ENCODE results near the gene ABCC11.

Gene ABCC11

DNA sequence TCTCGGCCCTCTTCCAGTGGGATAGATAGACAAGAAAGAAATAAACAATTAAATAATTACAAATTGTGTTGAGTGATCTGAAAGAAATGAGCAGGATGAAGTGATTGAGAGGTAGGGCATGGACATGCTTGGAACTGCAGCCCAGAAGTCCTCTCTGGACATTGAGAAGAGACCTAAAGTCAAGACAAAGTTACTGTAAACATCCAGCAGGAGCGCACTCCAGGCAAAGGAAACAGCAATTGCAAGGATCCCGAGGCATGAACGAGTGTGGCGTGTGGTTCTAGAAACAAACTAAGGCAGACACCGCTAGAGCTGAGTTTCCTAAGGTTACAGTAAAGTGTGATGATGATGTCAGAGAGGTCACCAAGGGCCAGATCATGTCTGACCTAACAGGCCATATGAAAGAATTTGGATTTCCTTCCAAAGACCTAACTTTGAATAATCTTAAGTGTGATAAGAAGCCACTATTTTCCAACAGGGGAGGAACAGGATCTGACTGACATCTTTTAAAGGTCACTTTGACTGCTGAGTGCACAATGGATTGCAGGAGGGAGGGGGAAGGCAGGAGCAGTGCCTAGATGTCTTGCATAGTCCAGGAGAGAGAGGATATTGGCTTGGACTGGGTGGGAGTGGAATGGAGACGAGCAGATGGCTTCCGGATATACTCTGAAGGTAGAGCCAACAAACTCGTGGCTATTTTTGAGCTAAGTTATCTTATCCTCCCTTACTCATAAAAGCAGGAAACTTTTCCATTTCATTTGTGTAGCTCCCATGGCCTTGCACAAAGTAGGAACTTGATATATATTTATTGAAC is 110.6 kb downstream of the ABCC11 start:
- Histone ChIP-seq H3K9ac (ENCODE audit: low read depth, low read length) (no peak overlapping the region), H3K27ac (ENCODE audit: low read length) (no peak overlapping the region), H3K27me3 (ENCODE audit: insufficient read depth, low read length) (no peaks in the 10 kb centered on the region), H3K4me1 (ENCODE audit: insufficient read depth, low read length) (peaks cover 4% of the 10 kb centered on the region; the same call in 1 of the 2 replicates), H3K4me3 (ENCODE audit: low read length) (no peak overlapping the region), H3K36me3 (ENCODE audit: insufficient read depth, low read depth, low read length) (no peaks in the 10 kb centered on the region), H3K9me3 (ENCODE audit: insufficient read depth, low read depth, low read length) (no peaks in the 10 kb centered on the region)

DNA sequence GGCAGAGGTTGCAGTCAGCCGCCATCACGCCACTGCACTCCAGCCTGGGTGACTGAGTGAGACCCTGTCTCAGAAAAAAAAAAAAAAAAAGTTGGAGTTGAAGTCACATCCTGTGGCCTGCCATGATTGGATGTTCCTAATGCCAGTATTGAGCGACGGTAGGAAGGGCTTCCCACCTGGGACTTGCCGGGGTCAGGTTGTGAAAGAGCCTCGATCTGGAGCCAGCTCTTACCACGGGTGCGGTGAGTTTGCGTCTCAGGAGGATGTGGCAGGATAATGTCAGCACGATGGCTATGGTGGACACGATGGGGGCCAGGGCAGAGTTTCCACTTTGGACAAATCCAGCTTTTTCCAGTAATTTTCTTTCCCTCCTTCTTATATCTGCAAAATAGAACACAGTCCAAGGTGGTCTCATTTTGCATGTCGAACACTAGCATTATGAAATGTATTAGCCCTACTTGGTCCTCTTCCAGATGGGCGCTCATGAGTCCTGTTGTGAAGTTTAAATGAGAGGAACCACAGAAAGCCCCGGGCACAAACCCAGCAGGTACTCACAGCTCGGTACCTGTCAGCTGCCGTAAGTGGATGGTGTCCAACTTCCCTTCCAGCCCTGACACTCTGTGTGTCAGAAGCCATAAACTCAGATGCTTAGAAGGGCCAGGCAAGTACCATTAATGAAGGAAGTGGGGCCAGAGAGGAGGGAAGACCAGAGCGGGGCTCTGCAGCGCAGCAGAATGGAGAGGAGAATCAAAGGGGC is 113.7 kb downstream of the ABCC11 start:
- H3K9ac ChIP-seq (ENCODE audit: low read depth, low read length) = no peak overlapping the region
- H3K27me3 ChIP-seq (ENCODE audit: insufficient read depth, low read length) = no peaks in the 10 kb centered on the region
- no peaks in the 10 kb centered on the region for H3K9me3 ChIP-seq (ENCODE audit: insufficient read depth, low read depth, low read length)
- no peak overlapping the region for H3K4me3 ChIP-seq (ENCODE audit: low read length)
- H3K27ac ChIP-seq (ENCODE audit: low read length) = no peak overlapping the region
- peaks cover 4% of the 10 kb centered on the region; the same call in 1 of the 2 replicates for H3K4me1 ChIP-seq (ENCODE audit: insufficient read depth, low read length)
- no peaks in the 10 kb centered on the region for H3K36me3 ChIP-seq (ENCODE audit: insufficient read depth, low read depth, low read length)

GRCh38 chr16:48132696-48133095 is 114.6 kb downstream of the ABCC11 start:
- no peaks in the 10 kb centered on the region for H3K36me3 ChIP-seq (ENCODE audit: insufficient read depth, low read depth, low read length)
- H3K4me3 ChIP-seq (ENCODE audit: low read length) = no peak overlapping the region
- H3K9me3 ChIP-seq (ENCODE audit: insufficient read depth, low read depth, low read length) = no peaks in the 10 kb centered on the region
- H3K27ac ChIP-seq (ENCODE audit: low read length) = no peak overlapping the region
- no peaks in the 10 kb centered on the region for H3K27me3 ChIP-seq (ENCODE audit: insufficient read depth, low read length)
- no peak overlapping the region for H3K9ac ChIP-seq (ENCODE audit: low read depth, low read length)
- H3K4me1 ChIP-seq (ENCODE audit: insufficient read depth, low read length) = no peaks in the 10 kb centered on the region

DNA sequence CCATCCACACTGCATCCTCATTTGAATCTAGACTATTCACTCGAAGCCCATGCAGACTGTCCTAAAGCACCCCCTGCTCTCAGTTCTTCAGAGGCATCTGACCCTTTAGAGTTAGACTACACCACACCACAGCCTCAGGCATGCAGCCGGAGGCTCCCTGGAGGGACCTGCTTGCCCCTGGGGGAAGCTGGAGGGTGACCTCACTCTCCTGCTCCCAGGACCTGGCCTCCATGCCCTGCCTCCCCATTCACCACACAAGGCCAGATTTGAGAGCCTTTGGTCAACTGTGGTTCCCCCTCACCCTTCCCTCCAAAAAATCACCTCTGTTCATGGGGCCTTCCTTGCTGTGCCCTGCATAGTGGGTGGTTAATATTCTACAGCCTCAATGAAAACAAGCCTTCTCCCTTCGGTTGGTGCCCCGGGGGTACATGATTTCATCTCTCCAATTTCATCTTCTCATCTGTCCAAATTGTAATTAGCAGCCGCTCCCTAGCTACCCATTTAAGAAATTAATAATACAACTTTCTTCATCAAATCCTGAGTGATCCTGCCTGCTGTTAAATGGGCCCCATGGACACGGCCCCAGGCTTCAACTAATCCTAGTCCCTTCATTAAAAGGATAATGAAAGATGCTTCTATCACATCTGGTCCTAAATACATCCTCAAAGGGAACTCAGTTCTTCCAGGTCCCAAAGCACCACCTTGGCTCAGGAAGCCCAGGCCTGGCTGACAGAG is 116.0 kb downstream of the ABCC11 start:
- no peaks in the 10 kb centered on the region for H3K27me3 ChIP-seq (ENCODE audit: insufficient read depth, low read length)
- no peaks in the 10 kb centered on the region for H3K4me1 ChIP-seq (ENCODE audit: insufficient read depth, low read length)
- no peak overlapping the region for H3K27ac ChIP-seq (ENCODE audit: low read length)
- H3K4me3 ChIP-seq (ENCODE audit: low read length) = no peak overlapping the region
- H3K36me3 ChIP-seq (ENCODE audit: insufficient read depth, low read depth, low read length) = no peaks in the 10 kb centered on the region
- no peaks in the 10 kb centered on the region for H3K9me3 ChIP-seq (ENCODE audit: insufficient read depth, low read depth, low read length)
- no peak overlapping the region for H3K9ac ChIP-seq (ENCODE audit: low read depth, low read length)

GRCh38 chr16:48129926-48130325 is 117.4 kb downstream of the ABCC11 start:
- Histone ChIP-seq H3K9ac (ENCODE audit: low read depth, low read length) (no peak overlapping the region), H3K4me3 (ENCODE audit: low read length) (no peak overlapping the region), H3K27ac (ENCODE audit: low read length) (no peak overlapping the region), H3K4me1 (ENCODE audit: insufficient read depth, low read length) (no peaks in the 10 kb centered on the region), H3K27me3 (ENCODE audit: insufficient read depth, low read length) (no peaks in the 10 kb centered on the region), H3K9me3 (ENCODE audit: insufficient read depth, low read depth, low read length) (no peaks in the 10 kb centered on the region), H3K36me3 (ENCODE audit: insufficient read depth, low read depth, low read length) (no peaks in the 10 kb centered on the region)

GRCh38 chr16:48128769-48129168 is 118.6 kb downstream of the ABCC11 start:
- Histone ChIP-seq H3K4me3 (ENCODE audit: low read length) (no peak overlapping the region), H3K36me3 (ENCODE audit: insufficient read depth, low read depth, low read length) (no peaks in the 10 kb centered on the region), H3K27me3 (ENCODE audit: insufficient read depth, low read length) (no peaks in the 10 kb centered on the region), H3K9me3 (ENCODE audit: insufficient read depth, low read depth, low read length) (no peaks in the 10 kb centered on the region), H3K9ac (ENCODE audit: low read depth, low read length) (no peak overlapping the region), H3K27ac (ENCODE audit: low read length) (no peak overlapping the region), H3K4me1 (ENCODE audit: insufficient read depth, low read length) (no peaks in the 10 kb centered on the region)

DNA sequence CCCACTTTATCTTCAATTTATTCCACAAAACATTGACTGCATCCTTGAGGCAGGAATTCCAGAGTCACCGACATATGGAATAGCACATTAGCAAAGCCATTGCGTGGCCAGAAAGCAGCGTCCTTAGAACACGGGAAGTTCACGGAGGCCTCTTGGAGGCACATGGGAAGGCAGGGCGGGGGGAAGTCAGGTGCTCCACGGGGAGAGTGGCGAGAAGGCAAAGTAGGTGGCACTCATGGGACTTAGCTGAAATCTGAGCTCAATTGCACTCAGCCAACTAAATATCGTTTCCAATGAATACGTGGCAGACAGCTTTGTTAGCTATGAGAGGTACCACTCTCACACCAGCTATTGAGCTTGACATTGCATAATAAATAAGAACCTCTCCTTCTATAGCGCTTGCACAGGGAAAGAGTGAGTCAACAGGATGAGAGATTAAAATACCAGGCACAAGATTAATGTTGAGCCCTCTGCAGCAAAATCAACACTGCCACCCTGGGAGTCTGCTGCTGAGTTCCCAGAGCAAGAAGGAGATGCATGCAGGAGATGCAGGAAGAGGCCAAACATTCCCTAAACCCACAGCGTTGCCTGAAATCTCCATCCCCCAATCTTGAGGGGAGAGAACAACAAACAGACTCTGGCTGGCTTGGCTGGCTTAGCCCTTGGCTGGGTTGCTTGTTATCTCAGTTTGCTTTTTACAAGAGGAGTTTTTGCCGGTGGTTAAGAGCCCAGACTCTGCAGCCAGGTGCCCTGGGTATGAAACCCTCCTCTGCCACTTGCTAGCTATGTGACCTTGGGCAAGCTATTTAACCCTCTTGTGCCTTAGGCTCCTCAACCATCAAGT is 120.3 kb downstream of the ABCC11 start:
- Histone ChIP-seq H3K9me3 (ENCODE audit: insufficient read depth, low read depth, low read length) (no peaks in the 10 kb centered on the region), H3K27me3 (ENCODE audit: insufficient read depth, low read length) (no peaks in the 10 kb centered on the region), H3K4me3 (ENCODE audit: low read length) (no peak overlapping the region), H3K27ac (ENCODE audit: low read length) (no peak overlapping the region), H3K36me3 (ENCODE audit: insufficient read depth, low read depth, low read length) (no peaks in the 10 kb centered on the region), H3K4me1 (ENCODE audit: insufficient read depth, low read length) (no peaks in the 10 kb centered on the region), H3K9ac (ENCODE audit: low read depth, low read length) (no peak overlapping the region)

DNA sequence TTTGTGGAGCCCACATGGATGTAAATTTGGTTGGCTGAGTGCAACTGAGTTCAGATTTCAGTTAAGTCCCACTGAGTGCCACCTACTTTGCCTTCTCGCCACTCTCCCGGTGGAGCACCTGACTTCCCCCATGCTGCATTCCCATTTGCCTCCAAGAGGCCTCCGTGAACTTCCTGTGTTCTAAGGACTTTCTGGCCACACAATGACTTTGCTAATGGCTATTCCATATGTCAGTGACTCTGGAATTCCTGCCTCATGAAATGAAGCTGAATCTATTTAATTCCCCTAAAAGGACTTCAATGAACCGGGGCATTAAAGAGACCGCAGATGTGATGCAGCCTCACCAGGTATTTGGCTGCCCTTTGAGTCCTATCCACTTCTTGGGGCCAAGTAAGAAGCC is 121.5 kb downstream of the ABCC11 start:
- Histone ChIP-seq H3K9ac (ENCODE audit: low read depth, low read length) (no peak overlapping the region), H3K9me3 (ENCODE audit: insufficient read depth, low read depth, low read length) (no peaks in the 10 kb centered on the region), H3K36me3 (ENCODE audit: insufficient read depth, low read depth, low read length) (no peaks in the 10 kb centered on the region), H3K27me3 (ENCODE audit: insufficient read depth, low read length) (no peaks in the 10 kb centered on the region), H3K27ac (ENCODE audit: low read length) (no peak overlapping the region), H3K4me3 (ENCODE audit: low read length) (no peak overlapping the region), H3K4me1 (ENCODE audit: insufficient read depth, low read length) (no peaks in the 10 kb centered on the region)

- no peaks in the 10 kb centered on the region for H3K9me3 ChIP-seq (ENCODE audit: insufficient read depth, low read depth, low read length)
- no peaks in the 10 kb centered on the region for H3K36me3 ChIP-seq (ENCODE audit: insufficient read depth, low read depth, low read length)
- H3K4me1 ChIP-seq (ENCODE audit: insufficient read depth, low read length) = no peaks in the 10 kb centered on the region
- no peak overlapping the region for H3K9ac ChIP-seq (ENCODE audit: low read depth, low read length)
- no peaks in the 10 kb centered on the region for H3K27me3 ChIP-seq (ENCODE audit: insufficient read depth, low read length)
- H3K4me3 ChIP-seq (ENCODE audit: low read length) = no peak overlapping the region
- H3K27ac ChIP-seq (ENCODE audit: low read length) = no peak overlapping the region
Measured at GRCh38 chr16:48124266-48124665, 123.1 kb downstream of the ABCC11 start.

- Histone ChIP-seq H3K27ac (ENCODE audit: low read length) (no peak overlapping the region), H3K4me3 (ENCODE audit: low read length) (no peak overlapping the region), H3K9me3 (ENCODE audit: insufficient read depth, low read depth, low read length) (no peaks in the 10 kb centered on the region), H3K27me3 (ENCODE audit: insufficient read depth, low read length) (no peaks in the 10 kb centered on the region), H3K4me1 (ENCODE audit: insufficient read depth, low read length) (no peaks in the 10 kb centered on the region), H3K36me3 (ENCODE audit: insufficient read depth, low read depth, low read length) (no peaks in the 10 kb centered on the region), H3K9ac (ENCODE audit: low read depth, low read length) (no peak overlapping the region)
Measured at GRCh38 chr16:48123104-48123788, 124.1 kb downstream of the ABCC11 start.

- no peaks in the 10 kb centered on the region for H3K36me3 ChIP-seq (ENCODE audit: insufficient read depth, low read depth, low read length)
- no peaks in the 10 kb centered on the region for H3K27me3 ChIP-seq (ENCODE audit: insufficient read depth, low read length)
- H3K9ac ChIP-seq (ENCODE audit: low read depth, low read length) = no peak overlapping the region
- H3K4me1 ChIP-seq (ENCODE audit: insufficient read depth, low read length) = no peaks in the 10 kb centered on the region
- H3K4me3 ChIP-seq (ENCODE audit: low read length) = no peak overlapping the region
- no peak overlapping the region for H3K27ac ChIP-seq (ENCODE audit: low read length)
- no peaks in the 10 kb centered on the region for H3K9me3 ChIP-seq (ENCODE audit: insufficient read depth, low read depth, low read length)
Measured at GRCh38 chr16:48121276-48121675, 126.1 kb downstream of the ABCC11 start.
